BLaER1 treated with 17β-estradiol and CSF1 and Interleukin-3, amounts not matched to agents 10 nM and 100 nM (cell line): Measurements from ENCODE around the gene TRAPPC2L.

ENCODE experiments used
- H3K27ac ChIP-seq, 11 experiments: shearing (Covaris generic); formaldehyde crosslinking; 2 replicates each; pipeline ENCODE4 v1.8.1; 2022
- H3K27me3 ChIP-seq, 11 experiments: shearing (Covaris generic); formaldehyde crosslinking; 2 replicates each; pipeline ENCODE4 v1.8.1; 2022
- H3K36me3 ChIP-seq, 11 experiments: shearing (Covaris generic); formaldehyde crosslinking; 2 replicates each; pipeline ENCODE4 v1.8.1; 2022
- H3K4me1 ChIP-seq, 10 experiments: shearing (Covaris generic); formaldehyde crosslinking; 2 replicates each; pipeline ENCODE4 v1.8.1; 2022
- H3K4me2 ChIP-seq, 11 experiments: shearing (Covaris generic); formaldehyde crosslinking; 2 replicates each; pipeline ENCODE4 v1.8.1; 2022
- H3K4me3 ChIP-seq, 10 experiments: shearing (Covaris generic); formaldehyde crosslinking; 2 replicates each; pipeline ENCODE4 v1.8.1; 2022
- H3K9ac ChIP-seq, 11 experiments: shearing (Covaris generic); formaldehyde crosslinking; 2 replicates each; pipeline ENCODE4 v1.8.1; 2022
- H3K9me3 ChIP-seq, 11 experiments: shearing (Covaris generic); formaldehyde crosslinking; replicated peaks in 1 of 11; 2 replicates each; pipeline ENCODE4 v1.8.1; 2022
- H4K20me1 ChIP-seq, 11 experiments: shearing (Covaris generic); formaldehyde crosslinking; 2 replicates each; pipeline ENCODE4 v1.8.1; 2022
- Cebpa-rat ChIP-seq, 11 experiments: shearing (Covaris generic); IDR thresholded peaks; 2 replicates each; pipeline ENCODE4 v1.8.1; 2022

Gene TRAPPC2L

DNA sequence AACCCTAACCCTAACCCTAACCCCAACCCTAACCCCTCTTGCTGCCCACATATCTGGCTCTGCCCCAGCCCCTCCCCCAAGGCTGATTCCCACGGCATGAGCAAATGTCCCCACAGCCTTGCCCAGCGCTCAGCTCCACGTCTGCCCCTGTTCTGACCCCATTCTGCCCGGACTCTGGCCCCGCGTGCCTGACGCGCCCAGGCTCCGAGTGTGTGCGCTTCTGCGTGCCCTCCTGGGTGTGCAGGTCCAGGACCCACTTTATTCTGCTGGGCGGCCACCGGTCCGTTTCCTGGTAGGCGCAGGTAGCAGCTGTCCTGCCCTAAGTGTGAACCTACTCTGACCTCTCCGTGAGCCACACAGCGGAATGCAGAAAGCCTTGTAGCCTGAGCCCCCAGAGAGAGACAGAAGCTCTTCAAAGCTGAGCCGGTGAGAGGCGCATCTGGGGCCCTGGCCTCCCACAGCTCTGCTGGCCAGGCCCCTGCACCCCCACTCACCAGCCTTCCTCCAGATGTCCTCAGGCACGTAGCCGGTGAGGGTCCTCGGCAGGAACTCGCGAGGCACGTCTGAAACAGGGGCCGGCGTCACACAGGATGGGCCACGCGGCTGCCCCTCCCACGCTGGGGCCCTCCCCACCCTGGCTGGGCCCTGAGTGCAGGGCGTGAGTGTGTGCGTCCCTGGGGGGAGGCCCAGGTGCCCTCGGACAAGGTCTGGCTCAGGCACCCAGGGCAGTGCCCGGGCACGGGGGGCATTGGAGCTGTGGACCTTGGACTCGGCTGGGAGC is 23.5 kb downstream of the TRAPPC2L start:
- Histone ChIP-seq H3K9ac (peak overlapping the region in 3 of 11 experiments; percentile 33 to 46 (median 44); a peak in 4 of 22 replicates), H3K4me2 (peak overlapping the region in 8 of 11 experiments; percentile 10 to 45 (median 40); a peak in 13 of 22 replicates), H3K4me1 (peaks cover 12 to 76% (median 59%) of the 10 kb centered on the region in 10 experiments), H3K27ac (peak overlapping the region in 3 of 11 experiments; percentile 21 to 28 (median 28); a peak in 4 of 22 replicates), H3K36me3 (peaks cover 9 to 96% (median 65%) of the 10 kb centered on the region in 11 experiments; a peak in 21 of 22 replicates), H3K9me3 (no peaks in the 10 kb centered on the region), H3K4me3 (no peak overlapping the region), H4K20me1 (peaks cover 0 to 72% (median 13%) of the 10 kb centered on the region in 11 experiments; a peak in 12 of 22 replicates), H3K27me3 (no peaks in the 10 kb centered on the region)
- no peak for TF ChIP-seq Cebpa-rat (IDR thresholded peaks at IDR 0.05)

DNA sequence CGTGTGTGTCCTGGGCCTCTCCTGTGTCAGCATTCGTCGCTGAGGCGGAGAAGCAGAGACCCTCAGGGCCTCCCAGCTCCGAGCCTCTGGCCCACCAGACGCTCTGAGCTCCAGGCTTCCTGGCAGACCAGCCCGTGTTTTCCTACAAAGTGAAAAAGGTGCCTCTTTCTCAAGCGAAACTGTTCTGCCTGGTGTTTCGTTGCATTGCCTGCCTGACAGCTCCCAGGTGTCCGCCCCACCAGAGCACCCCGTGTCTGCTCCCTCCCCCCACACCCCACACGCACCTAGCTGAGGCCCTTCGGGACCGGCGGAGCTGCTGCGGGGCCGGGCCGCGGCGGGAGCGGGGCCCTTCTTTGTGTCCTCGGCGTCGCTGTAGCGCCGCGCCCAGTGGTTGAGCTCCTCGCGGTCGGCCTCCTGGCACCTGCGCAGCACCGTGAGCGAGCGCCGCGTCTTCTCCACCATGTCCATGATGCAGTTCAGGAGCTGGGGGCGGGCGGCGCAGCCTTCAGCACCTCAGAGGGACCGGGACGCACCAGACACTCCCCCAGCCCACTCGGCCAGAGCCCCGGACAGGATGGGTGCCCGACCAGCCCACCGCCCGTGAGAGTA is 24.2 kb downstream of the TRAPPC2L start:
- H3K36me3 ChIP-seq = peaks cover 9 to 96% (median 71%) of the 10 kb centered on the region in 11 experiments; a peak in 21 of 22 replicates

DNA sequence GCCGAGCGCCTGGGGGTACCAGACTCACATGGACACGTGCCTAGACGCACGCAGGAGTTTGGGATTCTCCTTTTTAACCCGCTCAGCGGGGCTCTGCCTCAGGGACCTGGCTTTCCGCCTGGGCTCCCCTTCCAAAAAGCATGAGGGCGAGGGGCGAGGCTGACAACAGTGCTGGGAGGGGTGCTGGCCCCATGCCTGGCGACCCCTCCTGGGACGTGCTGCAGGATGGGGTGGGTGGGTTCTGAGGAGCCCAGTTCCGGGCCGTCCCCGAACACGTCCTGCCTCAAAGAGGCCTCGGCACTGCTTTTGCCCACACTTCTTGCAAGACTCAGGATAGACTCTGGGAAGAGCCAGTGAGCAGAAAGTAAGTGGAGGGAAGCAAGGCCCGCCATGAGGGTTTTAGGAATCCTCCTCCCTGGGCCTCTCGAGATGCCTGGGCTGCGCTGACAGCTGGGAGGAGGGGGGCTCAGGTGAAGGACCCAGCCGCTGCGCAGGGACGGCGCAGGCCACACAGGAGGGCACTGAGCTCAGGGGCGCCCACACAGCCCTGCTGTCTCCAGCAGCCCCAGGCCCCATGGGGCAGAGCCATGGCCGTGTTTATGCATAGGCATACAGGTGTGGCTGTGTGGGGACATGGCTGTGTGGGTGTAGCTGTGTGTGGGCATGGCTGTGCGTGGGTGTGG is 24.9 kb downstream of the TRAPPC2L start:
- H3K4me3 ChIP-seq = no peak overlapping the region
- TF ChIP-seq Cebpa-rat (IDR thresholded peaks at IDR 0.05) = no peak

More for the DNA sequence above, 24.2 kb downstream of the TRAPPC2L start:
- H3K4me3 ChIP-seq = no peak overlapping the region
- H3K4me1 ChIP-seq = peaks cover 12 to 83% (median 66%) of the 10 kb centered on the region in 10 experiments
- H4K20me1 ChIP-seq = peaks cover 0 to 79% (median 13%) of the 10 kb centered on the region in 11 experiments; a peak in 14 of 22 replicates
- H3K9ac ChIP-seq = peak overlapping the region in 3 of 11 experiments; percentile 33 to 46 (median 44); a peak in 4 of 22 replicates
- no peaks in the 10 kb centered on the region for H3K27me3 ChIP-seq
- H3K9me3 ChIP-seq = no peaks in the 10 kb centered on the region
- H3K4me2 ChIP-seq = peak overlapping the region in 8 of 11 experiments; percentile 10 to 45 (median 40); a peak in 13 of 22 replicates
- peak overlapping the region in 3 of 11 experiments; percentile 21 to 28 (median 28); a peak in 3 of 22 replicates for H3K27ac ChIP-seq
- no peak for TF ChIP-seq Cebpa-rat (IDR thresholded peaks at IDR 0.05)

DNA sequence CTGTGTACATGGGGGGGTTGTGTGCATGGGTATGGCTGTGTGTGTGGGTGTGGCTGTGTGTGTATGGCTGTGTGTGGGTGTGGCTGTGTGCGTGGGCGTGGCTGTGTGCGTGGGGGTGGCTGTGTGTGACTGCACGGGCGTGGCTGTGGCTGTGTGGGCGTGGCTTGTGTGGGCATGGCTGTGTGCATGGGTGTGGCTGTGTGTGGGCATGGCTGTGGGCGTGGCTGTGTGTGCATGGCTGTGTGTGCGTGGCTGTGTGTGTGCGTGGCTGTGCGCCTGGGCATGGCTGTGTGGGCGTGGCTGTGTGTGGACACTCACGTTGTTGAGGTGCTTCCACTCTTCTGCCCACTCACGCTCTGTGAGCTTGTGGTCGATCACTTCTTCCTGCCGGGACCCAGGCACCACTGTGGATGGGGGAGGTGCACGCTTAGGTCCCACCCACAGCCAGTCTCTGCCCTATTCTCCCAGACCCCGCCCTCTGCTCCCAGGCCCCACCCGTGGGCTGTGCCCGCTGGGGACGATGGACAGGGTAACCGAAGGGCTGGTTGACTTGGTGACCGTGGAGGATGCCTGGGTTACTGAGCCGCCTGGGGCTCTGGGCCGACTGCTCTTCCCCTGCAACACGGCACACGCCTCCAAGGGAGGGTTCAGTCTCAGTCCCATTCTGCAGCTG is 25.6 kb downstream of the TRAPPC2L start:
- Histone ChIP-seq H3K9ac (no peak overlapping the region), H3K4me2 (peak overlapping the region in 7 of 11 experiments; percentile 26 to 91 (median 43); a peak in 11 of 22 replicates), H3K4me3 (no peak overlapping the region), H3K27me3 (no peaks in the 10 kb centered on the region), H3K4me1 (peaks cover 20 to 93% (median 78%) of the 10 kb centered on the region in 10 experiments), H3K9me3 (no peaks in the 10 kb centered on the region), H3K27ac (peak overlapping the region in 2 of 11 experiments; percentile 33 to 45; a peak in 2 of 22 replicates), H3K36me3 (peaks cover 5 to 91% (median 59%) of the 10 kb centered on the region in 11 experiments; a peak in 21 of 22 replicates), H4K20me1 (peaks cover 12 to 87% (median 25%) of the 10 kb centered on the region in 11 experiments; a peak in 16 of 22 replicates)
- TF ChIP-seq Cebpa-rat (IDR thresholded peaks at IDR 0.05) = no peak

More for the DNA sequence above, 24.9 kb downstream of the TRAPPC2L start:
- Histone ChIP-seq H4K20me1 (peaks cover 6 to 85% (median 18%) of the 10 kb centered on the region in 11 experiments; a peak in 16 of 22 replicates), H3K36me3 (peaks cover 6 to 96% (median 64%) of the 10 kb centered on the region in 11 experiments; a peak in 21 of 22 replicates), H3K27me3 (no peaks in the 10 kb centered on the region), H3K9ac (0 out of 22 replicates have a peak overlapping the region, but pooled peaks of 1 of the 11 experiments have one; percentile 13), H3K9me3 (no peaks in the 10 kb centered on the region), H3K4me2 (peak overlapping the region in 10 of 11 experiments; percentile 11 to 91 (median 40); a peak in 15 of 22 replicates), H3K27ac (no peak overlapping the region), H3K4me1 (peaks cover 13 to 90% (median 73%) of the 10 kb centered on the region in 10 experiments)

DNA sequence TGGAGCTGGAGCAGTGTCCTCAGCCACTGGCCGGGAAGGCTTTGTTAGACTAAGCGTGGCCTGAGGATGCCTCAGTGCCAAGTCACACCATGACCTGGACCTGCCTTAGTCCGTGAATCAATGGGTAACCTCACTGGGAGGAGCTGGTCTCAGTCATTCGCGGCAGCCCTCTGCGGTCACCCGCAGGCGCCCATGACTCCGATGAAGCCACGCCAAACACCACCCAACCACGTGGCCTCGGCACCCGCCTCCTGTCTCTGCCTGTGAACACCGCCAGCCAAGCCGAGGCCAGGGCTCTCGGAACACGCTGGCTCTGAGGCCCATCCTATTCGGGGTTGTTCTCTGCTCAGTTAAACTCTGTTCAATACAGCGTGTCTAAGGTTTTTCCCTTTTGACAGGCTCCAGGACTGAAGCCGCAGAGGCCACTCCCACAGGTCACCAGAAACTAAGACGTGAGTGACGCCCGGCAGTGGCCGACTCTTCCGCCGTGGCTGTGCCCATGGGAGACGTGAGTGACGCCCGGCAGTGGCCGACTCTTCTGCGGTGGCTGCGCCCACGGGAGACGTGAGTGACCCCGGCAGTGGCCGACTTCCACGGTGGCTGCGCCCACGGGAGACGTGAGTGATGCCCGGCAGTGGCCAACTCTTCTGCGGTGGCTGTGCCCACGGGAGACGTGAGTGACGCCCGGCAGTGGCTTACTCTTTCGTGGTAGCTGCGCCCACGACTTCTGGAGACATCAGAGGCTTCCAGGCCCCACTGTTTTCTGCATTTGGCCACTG is 26.4 kb downstream of the TRAPPC2L start:
- H3K27me3 ChIP-seq = no peaks in the 10 kb centered on the region
- H3K27ac ChIP-seq = peak overlapping the region in 3 of 11 experiments; percentile 13 to 45 (median 33); a peak in 2 of 22 replicates
- no peaks in the 10 kb centered on the region for H3K9me3 ChIP-seq
- peak overlapping the region in 9 of 11 experiments; percentile 26 to 91 (median 48); a peak in 10 of 22 replicates for H3K4me2 ChIP-seq
- H4K20me1 ChIP-seq = peaks cover 13 to 82% (median 32%) of the 10 kb centered on the region in 11 experiments; a peak in 16 of 22 replicates
- H3K4me3 ChIP-seq = no peak overlapping the region
- H3K4me1 ChIP-seq = peaks cover 27 to 94% (median 78%) of the 10 kb centered on the region in 10 experiments
- peaks cover 5 to 87% (median 59%) of the 10 kb centered on the region in 11 experiments; a peak in 21 of 22 replicates for H3K36me3 ChIP-seq
- 0 out of 22 replicates have a peak overlapping the region, but pooled peaks of 1 of the 11 experiments have one; percentile 25 for H3K9ac ChIP-seq
- TF ChIP-seq Cebpa-rat (IDR thresholded peaks at IDR 0.05) = no peak

DNA sequence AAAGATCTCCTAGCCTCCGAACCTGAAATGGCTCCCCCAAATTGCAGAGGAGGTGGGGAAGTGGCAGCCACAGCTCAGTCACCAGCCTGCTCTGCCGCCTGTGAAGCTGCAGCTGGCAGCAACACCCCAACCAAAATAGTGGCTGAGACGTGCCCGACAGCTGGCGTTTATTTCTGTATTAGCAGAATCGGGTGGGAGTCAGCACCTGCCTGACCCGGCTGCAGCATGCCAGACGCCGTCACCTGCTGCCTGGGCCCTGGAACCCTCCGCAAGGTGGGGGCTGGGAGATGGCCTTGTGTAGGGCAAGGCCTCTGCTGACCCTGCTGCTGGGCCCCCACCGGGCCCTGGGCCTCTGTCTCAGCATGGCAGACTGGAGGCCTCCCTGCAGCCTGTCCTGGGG is 27.0 kb downstream of the TRAPPC2L start:
- no peak overlapping the region for H3K4me3 ChIP-seq
- no peak for TF ChIP-seq Cebpa-rat (IDR thresholded peaks at IDR 0.05)
- peaks cover 32 to 95% (median 81%) of the 10 kb centered on the region in 10 experiments for H3K4me1 ChIP-seq
- H3K9ac ChIP-seq = peak overlapping the region in 2 of 11 experiments; percentile 24 to 27; a peak in 1 of 22 replicates
- no peaks in the 10 kb centered on the region for H3K9me3 ChIP-seq
- H3K27me3 ChIP-seq = no peaks in the 10 kb centered on the region
- peaks cover 12 to 79% (median 32%) of the 10 kb centered on the region in 11 experiments; a peak in 16 of 22 replicates for H4K20me1 ChIP-seq
- H3K4me2 ChIP-seq = peak overlapping the region in 7 of 11 experiments; percentile 1 to 91 (median 82); a peak in 10 of 22 replicates
- peak overlapping the region in 4 of 11 experiments; percentile 13 to 45 (median 30); a peak in 4 of 22 replicates for H3K27ac ChIP-seq
- peaks cover 5 to 81% (median 55%) of the 10 kb centered on the region in 11 experiments; a peak in 21 of 22 replicates for H3K36me3 ChIP-seq
